ENCODE results near the gene TLCD1. TPM values are rescaled to one million over a fixed set of nuclear protein-coding genes. Genes with fewer than 3 reads are reported as not detected.

The TLCD1 gene
- 10 to 100 TPM in 3 of 4 donors, 1 to 10 TPM in 1; 6.9 to 25.0 (median 17.0) TPM for total RNA-seq

- H3K36me3 ChIP-seq, result peaks cover 35% of the 10 kb centered on the region
- peaks cover 78% of the 10 kb centered on the region for H3K4me1 ChIP-seq
- DNase-seq (ENCODE audit: low spot score in 2 of 2), result peak in 1 of 2 donors; percentile 88
- peak within 1 kb of the TSS; percentile 99 for H3K27ac ChIP-seq
- H3K4me3 ChIP-seq, result peak within 1 kb of the TSS; percentile 89
- WGBS, result no CpG with 5 or more reads among the region's 49 CpGs
- no peaks in the 10 kb centered on the region for H3K9me3 ChIP-seq
- TF ChIP-seq EP300 (IDR thresholded peaks at IDR 0.05), result no peak
- no peak for TF ChIP-seq POLR2A (IDR thresholded peaks at IDR 0.05)
- TF ChIP-seq CTCF (IDR thresholded peaks at IDR 0.05), result no peak
- TF ChIP-seq POLR2AphosphoS5 (IDR thresholded peaks at IDR 0.05), result no peak
- no peaks in the 10 kb centered on the region for H3K27me3 ChIP-seq
These were observed at the start of gene TLCD1 for GRCh38 chr17:28726226-28726626. TLCD1 (minus strand) TSS chr17:28726233; CDS start chr17:28726097, 136 bp downstream.

- WGBS, result 69% methylated on average over 3 of the region's 3 CpGs
- DNase-seq (ENCODE audit: low spot score in 2 of 2), result no peak
These were observed 48.2 kb upstream of the TLCD1 start for GRCh38 chr17:28774206-28774605.

GRCh38 chr17:28773736-28774135, 47.7 kb upstream of the TLCD1 start:
- 89% methylated on average over 6 of the region's 6 CpGs for WGBS
- no peak for DNase-seq (ENCODE audit: low spot score in 2 of 2)
- TF ChIP-seq EP300 (IDR thresholded peaks at IDR 0.05) (no peak), POLR2A (IDR thresholded peaks at IDR 0.05) (no peak), POLR2AphosphoS5 (IDR thresholded peaks at IDR 0.05) (no peak), CTCF (IDR thresholded peaks at IDR 0.05) (no peak)
- Histone ChIP-seq H3K27ac (no peak overlapping the region), H3K9me3 (no peaks in the 10 kb centered on the region), H3K36me3 (no peaks in the 10 kb centered on the region), H3K4me1 (peaks cover 14% of the 10 kb centered on the region), H3K4me3 (no peak overlapping the region), H3K27me3 (no peaks in the 10 kb centered on the region)

More at GRCh38 chr17:28774206-28774605, 48.2 kb upstream of the TLCD1 start:
- peaks cover 14% of the 10 kb centered on the region for H3K4me1 ChIP-seq
- H3K36me3 ChIP-seq, result no peaks in the 10 kb centered on the region
- H3K27ac ChIP-seq, result no peak overlapping the region
- no peaks in the 10 kb centered on the region for H3K27me3 ChIP-seq
- no peaks in the 10 kb centered on the region for H3K9me3 ChIP-seq
- TF ChIP-seq EP300 (IDR thresholded peaks at IDR 0.05), result no peak
- TF ChIP-seq CTCF (IDR thresholded peaks at IDR 0.05), result no peak
- TF ChIP-seq POLR2A (IDR thresholded peaks at IDR 0.05), result no peak
- no peak for TF ChIP-seq POLR2AphosphoS5 (IDR thresholded peaks at IDR 0.05)
- no peak overlapping the region for H3K4me3 ChIP-seq

GRCh38 chr17:28765038-28765437, 39.0 kb upstream of the TLCD1 start:
- Histone ChIP-seq H3K27ac (no peak overlapping the region), H3K9me3 (no peaks in the 10 kb centered on the region), H3K36me3 (peaks cover 28% of the 10 kb centered on the region), H3K4me3 (no peak overlapping the region), H3K27me3 (no peaks in the 10 kb centered on the region), H3K4me1 (peaks cover 13% of the 10 kb centered on the region)
- DNase-seq (ENCODE audit: low spot score in 2 of 2), result peak in 1 of 2 donors; percentile 35
- WGBS, result 81% methylated on average over 4 of the region's 4 CpGs
- TF ChIP-seq CTCF (IDR thresholded peaks at IDR 0.05) (no peak), EP300 (IDR thresholded peaks at IDR 0.05) (no peak), POLR2A (IDR thresholded peaks at IDR 0.05) (no peak), POLR2AphosphoS5 (IDR thresholded peaks at IDR 0.05) (no peak)

- Histone ChIP-seq H3K36me3 (peaks cover 40% of the 10 kb centered on the region), H3K4me3 (no peak overlapping the region), H3K27me3 (no peaks in the 10 kb centered on the region), H3K9me3 (no peaks in the 10 kb centered on the region), H3K27ac (no peak overlapping the region), H3K4me1 (peaks cover 13% of the 10 kb centered on the region)
- peak in 1 of 2 donors; percentile 86 for DNase-seq (ENCODE audit: low spot score in 2 of 2)
- peak; percentile 83 to 91 for TF ChIP-seq CTCF (IDR thresholded peaks at IDR 0.05)
- no peak for TF ChIP-seq POLR2AphosphoS5 (IDR thresholded peaks at IDR 0.05)
- 69% methylated on average over 5 of the region's 5 CpGs for WGBS
These were observed 37.8 kb upstream of the TLCD1 start for GRCh38 chr17:28763804-28764266.

Measured in suprapubic skin (tissue), 4 donors.